ENCODE results near the gene MTCH2.

DNA sequence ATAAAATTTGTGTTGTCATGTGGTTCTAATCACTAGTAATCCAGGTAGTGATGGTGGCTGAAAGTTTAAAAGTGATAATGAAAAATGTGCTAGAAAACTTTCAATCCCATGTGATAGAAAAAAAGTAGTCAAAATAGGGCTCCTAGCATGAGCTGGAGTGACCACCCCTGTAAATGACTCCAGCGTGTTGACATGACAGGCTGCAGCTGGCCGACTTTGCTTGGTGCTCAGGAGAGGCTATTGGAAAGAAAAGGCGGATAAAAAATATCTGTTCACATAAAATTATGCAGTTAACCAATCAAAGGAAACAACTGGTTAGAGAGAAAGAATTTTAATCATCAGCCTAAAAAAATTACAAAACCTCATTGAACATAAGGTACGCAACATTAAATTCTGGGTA, 16.9 kb upstream of the MTCH2 start:
- TF ChIP-seq, protein P1, sequence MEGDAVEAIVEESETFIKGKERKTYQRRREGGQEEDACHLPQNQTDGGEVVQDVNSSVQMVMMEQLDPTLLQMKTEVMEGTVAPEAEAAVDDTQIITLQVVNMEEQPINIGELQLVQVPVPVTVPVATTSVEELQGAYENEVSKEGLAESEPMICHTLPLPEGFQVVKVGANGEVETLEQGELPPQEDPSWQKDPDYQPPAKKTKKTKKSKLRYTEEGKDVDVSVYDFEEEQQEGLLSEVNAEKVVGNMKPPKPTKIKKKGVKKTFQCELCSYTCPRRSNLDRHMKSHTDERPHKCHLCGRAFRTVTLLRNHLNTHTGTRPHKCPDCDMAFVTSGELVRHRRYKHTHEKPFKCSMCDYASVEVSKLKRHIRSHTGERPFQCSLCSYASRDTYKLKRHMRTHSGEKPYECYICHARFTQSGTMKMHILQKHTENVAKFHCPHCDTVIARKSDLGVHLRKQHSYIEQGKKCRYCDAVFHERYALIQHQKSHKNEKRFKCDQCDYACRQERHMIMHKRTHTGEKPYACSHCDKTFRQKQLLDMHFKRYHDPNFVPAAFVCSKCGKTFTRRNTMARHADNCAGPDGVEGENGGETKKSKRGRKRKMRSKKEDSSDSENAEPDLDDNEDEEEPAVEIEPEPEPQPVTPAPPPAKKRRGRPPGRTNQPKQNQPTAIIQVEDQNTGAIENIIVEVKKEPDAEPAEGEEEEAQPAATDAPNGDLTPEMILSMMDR (conservative IDR thresholded peaks at IDR 0.05): no peak
- TF ChIP-seq ZFX (IDR thresholded peaks at IDR 0.05): no peak
